Natural killer cell (primary cell): ENCODE data around the gene MYH16. TPM values are rescaled to one million over a fixed set of nuclear protein-coding genes. Genes with fewer than 3 reads are reported as not detected.

Source experiments
- ATAC-seq, 3 donors: fragments of 150-1000 bp in 2 of 3; fragments of 200-7000 bp in 1 of 3; cut with Tn5 transposase; 1 replicate in 1 of 3; 2 replicates in 2 of 3; pipeline ENCODE4 v1.10.0; 2021; ENCODE audit warnings: mild to moderate bottlenecking in 2 of 3, moderate library complexity in 2 of 3
- DNase-seq, 2 donors: peaks; one replicate each; pipeline versions ENCODE4 v3.0.0 to v3.0.0-alpha.2; 2013 to 2021; ENCODE audit warnings: mixed read lengths in 1 of 2
- H3K27ac ChIP-seq: one replicate; pipeline ENCODE4 v1.5.1; 2013; ENCODE audit warnings: mild to moderate bottlenecking, low read length
- H3K27me3 ChIP-seq: one replicate; pipeline ENCODE4 v1.6.1; 2013; ENCODE audit warnings: low read length; ENCODE audit not compliant: control insufficient read depth, insufficient read depth
- H3K36me3 ChIP-seq: one replicate; pipeline ENCODE4 v1.6.1; 2013; ENCODE audit warnings: low read length; ENCODE audit not compliant: control insufficient read depth, insufficient read depth
- H3K4me1 ChIP-seq: one replicate; pipeline ENCODE4 v1.6.1; 2013; ENCODE audit warnings: low read length; ENCODE audit not compliant: control insufficient read depth, insufficient read depth
- H3K4me3 ChIP-seq: one replicate; pipeline ENCODE4 v1.5.1; 2013; ENCODE audit warnings: low read length
- H3K9me3 ChIP-seq: one replicate; pipeline ENCODE4 v1.6.1; 2013; ENCODE audit warnings: low read length; ENCODE audit not compliant: control insufficient read depth, insufficient read depth
- H3K27ac Mint-ChIP-seq, 2 donors: one replicate each; pipeline ENCODE4 v1.8.0; 2022; ENCODE audit warnings: mild to moderate bottlenecking in 2 of 2, mixed read lengths in 2 of 2, moderate library complexity in 1 of 2
- H3K27me3 Mint-ChIP-seq, 2 donors: one replicate each; pipeline ENCODE4 v1.8.0; 2022; ENCODE audit warnings: low read depth in 2 of 2, mixed read lengths in 2 of 2
- H3K36me3 Mint-ChIP-seq: one replicate; pipeline ENCODE4 v1.8.0; 2022; ENCODE audit warnings: mixed read lengths
- H3K4me1 Mint-ChIP-seq, 2 donors: one replicate each; pipeline ENCODE4 v1.8.0; 2022; ENCODE audit warnings: mixed read lengths in 2 of 2
- H3K4me3 Mint-ChIP-seq: one replicate; pipeline ENCODE4 v1.8.0; 2022; ENCODE audit warnings: mild to moderate bottlenecking, moderate library complexity, mixed read lengths
- H3K9me3 Mint-ChIP-seq, 2 donors: one replicate each; pipeline ENCODE4 v1.8.0; 2022; ENCODE audit warnings: mixed read lengths in 2 of 2
- WGBS: methylation state at CpG from one replicate; pipeline ENCODE4 v1.1.7; 2013; ENCODE audit warnings: missing lambda C conversion rate; ENCODE audit not compliant: insufficient coverage; 5-methylcytosine and 5-hydroxymethylcytosine counted together
- intact Hi-C: fragments of 100-400 bp; cut with micrococcal nuclease; formaldehyde crosslinking; loops from one replicate; pipeline ENCODE4 v1.14.2; 2022
- total RNA-seq, 4 donors: library from RNA; stranded (reverse); fragments of 120-200 nt in 1 of 4; gene quantifications; one replicate each; pipeline versions ENCODE4 v1.2.3 to v1.2.4, GENCODE V29; 2013 to 2022
- TF ChIP-seq, protein P1 (sequence below): fragments of 200-600 bp; IDR thresholded peaks from one replicate; pipeline ENCODE4 v1.8.0; 2022; ENCODE audit warnings: antibody characterized with exemption

MYH16 gene
- total RNA-seq, 3 donors from 2014 or later (not counting 1 experiment from before 2014, with no cell fraction given), result not detected

DNA sequence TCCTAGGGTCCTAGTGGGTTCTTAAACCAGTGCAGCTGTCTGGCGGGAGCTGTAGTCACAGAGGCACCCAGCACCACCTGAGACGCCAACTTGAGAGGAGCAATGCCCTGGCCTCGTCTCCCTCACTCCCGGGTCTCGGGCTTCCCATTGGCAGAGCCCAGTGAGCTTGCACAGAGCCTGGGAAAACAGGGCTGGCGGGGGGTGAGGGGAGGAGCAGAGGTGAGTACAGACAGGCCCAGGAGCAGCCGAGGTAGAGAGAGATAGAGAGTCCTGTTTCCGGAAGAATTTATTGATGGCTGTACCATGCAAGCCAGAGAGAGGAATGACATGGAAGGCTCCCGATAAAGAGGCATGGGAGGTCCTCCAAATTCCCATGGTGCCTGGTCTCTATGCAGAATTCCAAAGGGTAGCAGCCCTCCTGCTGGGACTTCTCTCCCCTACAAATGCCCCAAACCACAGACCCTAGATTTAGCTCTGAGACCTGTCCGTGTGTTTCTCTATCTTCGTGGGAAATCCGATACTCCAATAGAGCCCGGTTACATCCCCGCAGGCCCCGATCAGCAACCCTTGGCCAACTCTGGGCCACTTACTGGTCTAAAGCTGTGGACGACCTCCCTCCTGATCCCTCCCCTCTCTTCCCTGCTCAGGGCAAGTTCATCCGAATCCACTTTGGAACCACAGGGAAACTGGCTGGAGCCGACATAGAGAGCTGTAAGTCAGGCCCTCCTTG, 20.3 kb upstream of the MYH16 start:
- 77% methylated on average over 18 of the region's 18 CpGs for WGBS
- Mint-ChIP-seq H3K4me3 (no peak overlapping the region), H3K27ac (no peak overlapping the region)

DNA sequence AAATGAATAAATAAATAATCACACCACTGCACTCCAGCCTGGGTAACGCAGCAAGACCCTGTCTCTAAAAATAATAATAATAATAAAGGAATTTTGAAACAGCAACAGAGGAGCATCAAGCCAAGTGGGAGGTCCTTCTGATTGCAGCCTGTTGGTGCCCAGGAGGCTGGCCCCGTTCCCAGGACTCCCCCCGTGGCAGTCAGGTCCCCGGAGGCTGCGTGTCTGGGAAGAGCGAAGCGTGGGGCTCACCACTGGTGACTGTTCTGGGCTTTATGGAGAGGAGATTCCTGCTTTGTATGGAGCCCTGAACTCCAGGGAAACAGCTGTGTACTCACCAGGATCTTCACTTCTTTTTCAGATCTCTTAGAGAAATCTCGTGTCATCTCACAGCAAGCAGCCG, 19.3 kb upstream of the MYH16 start:
- Histone ChIP-seq H3K4me3 (no peak overlapping the region), H3K4me1 (no peaks in the 10 kb centered on the region), H3K27ac (no peak overlapping the region), H3K9me3 (no peaks in the 10 kb centered on the region), H3K36me3 (no peaks in the 10 kb centered on the region), H3K27me3 (no peaks in the 10 kb centered on the region)
- WGBS, result 82% methylated on average over 8 of the region's 9 CpGs
- H3K27ac Mint-ChIP-seq, result no peak overlapping the region
- no peaks in the 10 kb centered on the region for H3K36me3 Mint-ChIP-seq
- DNase-seq (no peak), ATAC-seq (no peak)
- H3K9me3 Mint-ChIP-seq, result no peaks in the 10 kb centered on the region
- no peak overlapping the region for H3K4me3 Mint-ChIP-seq
- no peaks in the 10 kb centered on the region for H3K4me1 Mint-ChIP-seq
- H3K27me3 Mint-ChIP-seq, result no peaks in the 10 kb centered on the region
- TF ChIP-seq, protein P1, sequence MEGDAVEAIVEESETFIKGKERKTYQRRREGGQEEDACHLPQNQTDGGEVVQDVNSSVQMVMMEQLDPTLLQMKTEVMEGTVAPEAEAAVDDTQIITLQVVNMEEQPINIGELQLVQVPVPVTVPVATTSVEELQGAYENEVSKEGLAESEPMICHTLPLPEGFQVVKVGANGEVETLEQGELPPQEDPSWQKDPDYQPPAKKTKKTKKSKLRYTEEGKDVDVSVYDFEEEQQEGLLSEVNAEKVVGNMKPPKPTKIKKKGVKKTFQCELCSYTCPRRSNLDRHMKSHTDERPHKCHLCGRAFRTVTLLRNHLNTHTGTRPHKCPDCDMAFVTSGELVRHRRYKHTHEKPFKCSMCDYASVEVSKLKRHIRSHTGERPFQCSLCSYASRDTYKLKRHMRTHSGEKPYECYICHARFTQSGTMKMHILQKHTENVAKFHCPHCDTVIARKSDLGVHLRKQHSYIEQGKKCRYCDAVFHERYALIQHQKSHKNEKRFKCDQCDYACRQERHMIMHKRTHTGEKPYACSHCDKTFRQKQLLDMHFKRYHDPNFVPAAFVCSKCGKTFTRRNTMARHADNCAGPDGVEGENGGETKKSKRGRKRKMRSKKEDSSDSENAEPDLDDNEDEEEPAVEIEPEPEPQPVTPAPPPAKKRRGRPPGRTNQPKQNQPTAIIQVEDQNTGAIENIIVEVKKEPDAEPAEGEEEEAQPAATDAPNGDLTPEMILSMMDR, result no peak
- intact Hi-C loops, result no loop called here

More for the DNA sequence above, 20.3 kb upstream of the MYH16 start:
- H3K9me3 ChIP-seq, result no peaks in the 10 kb centered on the region
- H3K4me1 Mint-ChIP-seq, result no peaks in the 10 kb centered on the region
- TF ChIP-seq, protein P1, result no peak
- no peaks in the 10 kb centered on the region for H3K36me3 Mint-ChIP-seq
- H3K36me3 ChIP-seq, result no peaks in the 10 kb centered on the region
- no peaks in the 10 kb centered on the region for H3K9me3 Mint-ChIP-seq
- no peaks in the 10 kb centered on the region for H3K27me3 Mint-ChIP-seq
- ATAC-seq (no peak), DNase-seq (no peak)
- intact Hi-C loops, result no loop called here
- H3K4me3 ChIP-seq, result no peak overlapping the region
- no peak overlapping the region for H3K27ac ChIP-seq
- H3K27me3 ChIP-seq, result no peaks in the 10 kb centered on the region
- H3K4me1 ChIP-seq, result no peaks in the 10 kb centered on the region

DNA sequence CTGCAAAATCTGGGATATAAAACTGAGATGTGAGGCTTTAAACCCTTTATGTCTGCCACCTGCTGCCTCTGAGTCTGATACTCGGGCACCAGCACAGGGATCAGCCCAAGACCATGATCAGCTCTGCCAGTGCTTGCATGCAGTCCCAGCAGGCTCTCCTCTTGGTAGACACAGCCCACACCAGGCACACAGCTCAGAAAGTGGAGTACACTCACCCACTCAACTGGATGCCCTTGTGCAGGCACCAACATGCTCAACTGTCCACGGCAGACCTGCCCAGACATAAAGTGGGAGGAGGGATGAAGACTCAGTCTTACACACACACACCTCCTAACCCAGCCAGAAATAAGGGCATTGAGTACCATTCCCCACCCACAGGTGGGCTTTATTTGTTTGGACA, 18.2 kb upstream of the MYH16 start:
- 68% methylated on average over 1 of the region's 2 CpGs for WGBS
- intact Hi-C loops, result no loop called here
- Histone ChIP-seq H3K4me3 (no peak overlapping the region), H3K36me3 (no peaks in the 10 kb centered on the region), H3K27me3 (no peaks in the 10 kb centered on the region), H3K4me1 (no peaks in the 10 kb centered on the region), H3K9me3 (no peaks in the 10 kb centered on the region), H3K27ac (no peak overlapping the region)
- Mint-ChIP-seq H3K36me3 (no peaks in the 10 kb centered on the region), H3K27ac (no peak overlapping the region), H3K9me3 (no peaks in the 10 kb centered on the region), H3K4me3 (no peak overlapping the region), H3K4me1 (no peaks in the 10 kb centered on the region), H3K27me3 (no peaks in the 10 kb centered on the region)
- no peak for ATAC-seq
- TF ChIP-seq, protein P1, result no peak
- DNase-seq, result no peak

DNA sequence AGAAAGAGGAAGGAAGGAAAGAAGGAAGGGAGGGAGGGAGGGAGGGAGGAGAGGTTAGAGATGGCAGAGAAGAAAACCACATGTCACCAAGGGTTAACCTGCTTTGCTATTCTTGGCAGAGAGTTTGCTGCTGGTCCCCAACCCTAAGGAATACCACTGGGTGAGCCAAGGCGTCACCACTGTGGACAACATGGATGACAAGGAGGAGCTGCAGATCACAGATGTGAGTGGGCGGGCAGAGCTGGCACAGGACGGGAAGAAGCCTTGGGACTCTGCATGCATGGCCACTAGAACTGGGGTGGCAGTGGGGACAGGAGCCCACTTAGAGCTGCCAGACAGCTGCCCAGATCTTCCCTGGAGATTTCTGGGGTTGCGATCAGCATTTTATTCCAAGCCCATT, 17.2 kb upstream of the MYH16 start:
- H3K9me3 ChIP-seq, result no peaks in the 10 kb centered on the region
- no peaks in the 10 kb centered on the region for H3K4me1 ChIP-seq
- Mint-ChIP-seq H3K4me1 (no peaks in the 10 kb centered on the region), H3K27ac (no peak overlapping the region), H3K36me3 (no peaks in the 10 kb centered on the region), H3K27me3 (no peaks in the 10 kb centered on the region), H3K9me3 (no peaks in the 10 kb centered on the region), H3K4me3 (no peak overlapping the region)
- H3K4me3 ChIP-seq, result no peak overlapping the region
- TF ChIP-seq, protein P1, result no peak
- H3K27ac ChIP-seq, result no peak overlapping the region
- DNase-seq (no peak), ATAC-seq (no peak)
- intact Hi-C loops, result no loop called here
- 59% methylated on average over 4 of the region's 4 CpGs for WGBS
- H3K27me3 ChIP-seq, result no peaks in the 10 kb centered on the region
- H3K36me3 ChIP-seq, result no peaks in the 10 kb centered on the region
